Liver (tissue), 9 donors: ENCODE results near the gene LZTS3. TPM values are rescaled to one million over a fixed set of nuclear protein-coding genes. Genes with fewer than 3 reads are reported as not detected.

Experiments used
- DNase-seq: peaks from one replicate; pipeline ENCODE4 v3.0.0-alpha.2; 2017; ENCODE audit warnings: low spot score
- H3K27ac ChIP-seq, 2 donors: one replicate each; pipeline ENCODE4 v1.7.0; 2013; ENCODE audit warnings: inconsistent platforms in 2 of 2, low read length in 2 of 2, control low read depth in 1 of 2, low read depth in 1 of 2, mild to moderate bottlenecking in 1 of 2
- H3K27me3 ChIP-seq, 4 donors: one replicate each; pipeline versions ENCODE4 v1.6.1 to v1.7.0; 2013; ENCODE audit warnings: low read length in 3 of 4, inconsistent platforms in 1 of 4, mild to moderate bottlenecking in 1 of 4, moderate library complexity in 1 of 4; ENCODE audit not compliant: control insufficient read depth in 4 of 4, insufficient read depth in 4 of 4
- H3K36me3 ChIP-seq, 4 donors: one replicate each; pipeline versions ENCODE4 v1.6.1 to v1.7.0; 2013; ENCODE audit warnings: low read length in 3 of 4, mild to moderate bottlenecking in 3 of 4, low read depth in 1 of 4, moderate library complexity in 1 of 4; ENCODE audit not compliant: control insufficient read depth in 4 of 4, insufficient read depth in 3 of 4
- H3K4me1 ChIP-seq, 4 donors: one replicate each; pipeline versions ENCODE4 v1.6.1 to v1.7.0; 2013; ENCODE audit warnings: low read length in 3 of 4, mild to moderate bottlenecking in 3 of 4, moderate library complexity in 1 of 4; ENCODE audit not compliant: control insufficient read depth in 4 of 4, insufficient read depth in 4 of 4
- H3K4me3 ChIP-seq, 3 donors: one replicate each; pipeline versions ENCODE4 v1.6.1 to v1.7.0; 2013; ENCODE audit warnings: low read length in 3 of 3, control low read depth in 1 of 3, low read depth in 1 of 3, mild to moderate bottlenecking in 1 of 3
- H3K9ac ChIP-seq, 2 donors: one replicate each; pipeline ENCODE4 v1.7.0; 2013; ENCODE audit warnings: low read length in 2 of 2, mild to moderate bottlenecking in 2 of 2, moderate library complexity in 2 of 2, control low read depth in 1 of 2, low read depth in 1 of 2
- H3K9me3 ChIP-seq, 4 donors: one replicate each; pipeline versions ENCODE4 v1.6.1 to v1.7.0; 2013; ENCODE audit warnings: low read length in 3 of 4; ENCODE audit not compliant: control insufficient read depth in 4 of 4
- CTCF ChIP-seq: fragments of 150-350 bp; IDR thresholded peaks from 2 replicates; pipeline ENCODE4 v1.5.1; 2017; ENCODE audit warnings: improper control_type of control experiment, low read depth, low read length; ENCODE audit not compliant: missing input control
- EGR1 ChIP-seq, 2 donors: IDR thresholded peaks; 2 replicates each; pipeline ENCODE4 v1.6.1; 2016 to 2018; ENCODE audit warnings: antibody characterized with exemption in 2 of 2, low read depth in 2 of 2
- FOXA1 ChIP-seq: IDR thresholded peaks from 2 replicates; pipeline ENCODE4 v1.6.1; 2016; ENCODE audit warnings: antibody characterized with exemption
- FOXA2 ChIP-seq: IDR thresholded peaks from 2 replicates; pipeline ENCODE4 v1.6.1; 2016; ENCODE audit warnings: antibody characterized with exemption
- GABPA ChIP-seq, 2 donors: IDR thresholded peaks in 1 of 2; conservative IDR thresholded peaks in 1 of 2; 2 replicates each; pipeline ENCODE4 v1.6.1; 2016; ENCODE audit warnings: antibody characterized with exemption in 2 of 2, mild to moderate bottlenecking in 1 of 2, moderate library complexity in 1 of 2
- HNF4A ChIP-seq, 2 donors: conservative IDR thresholded peaks; 2 replicates each; pipeline ENCODE4 v1.6.1; 2016; ENCODE audit warnings: antibody characterized with exemption in 2 of 2, mild to moderate bottlenecking in 2 of 2
- HNF4G ChIP-seq: IDR thresholded peaks from 2 replicates; pipeline ENCODE4 v1.6.1; 2016; ENCODE audit warnings: antibody characterized with exemption
- JUND ChIP-seq, 2 donors: IDR thresholded peaks; 2 replicates each; pipeline ENCODE4 v1.6.1; 2016; ENCODE audit warnings: antibody characterized with exemption in 2 of 2
- MAX ChIP-seq: IDR thresholded peaks from 2 replicates; pipeline ENCODE4 v1.6.1; 2016; ENCODE audit warnings: antibody characterized with exemption
- NR2F2 ChIP-seq: IDR thresholded peaks from 2 replicates; pipeline ENCODE4 v1.6.1; 2016; ENCODE audit warnings: antibody characterized with exemption
- RAD21 ChIP-seq, 2 donors: IDR thresholded peaks; 2 replicates each; pipeline ENCODE4 v1.6.1; 2016; ENCODE audit warnings: antibody characterized with exemption in 2 of 2, mild to moderate bottlenecking in 2 of 2
- RXRA ChIP-seq, 2 donors: IDR thresholded peaks; 2 replicates each; pipeline ENCODE4 v1.6.1; 2017 to 2018; ENCODE audit warnings: antibody characterized with exemption in 2 of 2, mild to moderate bottlenecking in 1 of 2
- SP1 ChIP-seq: IDR thresholded peaks from 2 replicates; pipeline ENCODE4 v1.6.1; 2018; ENCODE audit warnings: antibody characterized with exemption, mild to moderate bottlenecking
- TAF1 ChIP-seq: conservative IDR thresholded peaks from 2 replicates; pipeline ENCODE4 v1.6.1; 2016; ENCODE audit warnings: antibody characterized with exemption, mild to moderate bottlenecking
- YY1 ChIP-seq: IDR thresholded peaks from 2 replicates; pipeline ENCODE4 v1.6.1; 2016; ENCODE audit warnings: antibody characterized with exemption, mild to moderate bottlenecking
- ZBTB33 ChIP-seq: IDR thresholded peaks from 2 replicates; pipeline ENCODE4 v1.6.1; 2016; ENCODE audit warnings: antibody characterized with exemption
- WGBS: extraction: QIAGEN DNeasy Blood & Tissue Kit; methylation state at CpG from one replicate; pipeline ENCODE4 v1.1.7; 2013; 5-methylcytosine and 5-hydroxymethylcytosine counted together
- polyA plus RNA-seq, 2 donors: library from polyadenylated mRNA; stranded (reverse) in 1 of 2; unstranded in 1 of 2; fragments of 200-250 nt in 1 of 2; fragments of >200 nt in 1 of 2; fragmentation: Nextera tagmentation in 1 of 2; extraction: Ambion mirVana in 1 of 2; gene quantifications; one replicate each; pipeline versions ENCODE4 v1.2.1 to v1.2.3, GENCODE V29; 2013 to 2015
- total RNA-seq, 2 donors: library from RNA; depleted of rRNA; stranded (reverse); fragments of >200 nt; gene quantifications; one replicate each; pipeline ENCODE4 v1.2.3, GENCODE V29; 2014
- donor health status: healthy.
- donor health status: healthy.
- donor health status: healthy.
- donor health status: healthy.
- donor health status: healthy.

LZTS3 gene
- total and polyA plus RNA-seq, 4 donors, result 1.9 to 3.7 (median 3.5) TPM

GRCh38 chr20:3210346-3210745 lies 37.0 kb upstream of the LZTS3 start (continued):
- TF ChIP-seq HNF4A (conservative IDR thresholded peaks at IDR 0.05) (no peak), YY1 (no peak), EGR1 (IDR thresholded peaks at IDR 0.05; ENCODE audit: low read depth in 2 of 2) (no peak), NR2F2 (no peak), RAD21 (IDR thresholded peaks at IDR 0.05) (no peak), GABPA (IDR thresholded peaks at IDR 0.05 in 1 of 2, conservative IDR thresholded peaks at IDR 0.05 in 1 of 2) (no peak), TAF1 (no peak), FOXA1 (no peak), SP1 (no peak), RXRA (IDR thresholded peaks at IDR 0.05) (no peak), FOXA2 (no peak)

GRCh38 chr20:3209946-3210317 lies 36.6 kb upstream of the LZTS3 start:
- Histone ChIP-seq H3K4me3 (peak overlapping the region; percentile 78 to 99 (median 93)), H3K36me3 (peaks cover 0 to 7% (median 3%) of the 10 kb centered on the region in 4 donors), H3K4me1 (peaks cover 4 to 19% (median 13%) of the 10 kb centered on the region in 4 donors), H3K27me3 (no peaks in the 10 kb centered on the region), H3K27ac (peak overlapping the region in 1 of 2 donors; percentile 67), H3K9ac (peak overlapping the region; percentile 61 to 90), H3K9me3 (no peaks in the 10 kb centered on the region)
- no peak for TF ChIP-seq CTCF
- no peak for TF ChIP-seq HNF4G
- no peak for TF ChIP-seq SP1
- TF ChIP-seq HNF4A (conservative IDR thresholded peaks at IDR 0.05), result no peak
- no peak for TF ChIP-seq MAX
- TF ChIP-seq YY1, result no peak
- TF ChIP-seq ZBTB33, result no peak
- no peak for TF ChIP-seq JUND (IDR thresholded peaks at IDR 0.05)
- WGBS, result 3% methylated on average over 10 of the region's 10 CpGs
- no peak for DNase-seq

- Histone ChIP-seq H3K9ac (peak within 1 kb of the TSS; percentile 61 to 90), H3K36me3 (peaks cover 0 to 6% (median 2%) of the 10 kb centered on the region in 4 donors), H3K27ac (peak within 1 kb of the TSS; percentile 67 to 82), H3K27me3 (no peaks in the 10 kb centered on the region), H3K4me1 (peaks cover 4 to 21% (median 13%) of the 10 kb centered on the region in 4 donors), H3K9me3 (no peaks in the 10 kb centered on the region), H3K4me3 (peak within 1 kb of the TSS; percentile 78 to 99 (median 93))
- peak; percentile 64 for DNase-seq
- TF ChIP-seq NR2F2, result peak; percentile 16
- peak; percentile 51 to 75 for TF ChIP-seq EGR1 (IDR thresholded peaks at IDR 0.05; ENCODE audit: low read depth in 2 of 2)
- no peak for TF ChIP-seq TAF1
- TF ChIP-seq YY1, result peak; percentile 51
- TF ChIP-seq GABPA (IDR thresholded peaks at IDR 0.05 in 1 of 2, conservative IDR thresholded peaks at IDR 0.05 in 1 of 2), result peak; percentile 82 to 94
- TF ChIP-seq RXRA (IDR thresholded peaks at IDR 0.05), result no peak
- no peak for TF ChIP-seq RAD21 (IDR thresholded peaks at IDR 0.05)
- under 1% methylated on average over 48 of the region's 48 CpGs for WGBS
Observed at GRCh38 chr20:3209257-3209945, 36.1 kb upstream of the LZTS3 start, which contains the start of gene ITPA. Gene ITPA (plus strand): TSS chr20:3209498. CDS start chr20:3209552, 54 bp downstream.
